K562 (cell line): ENCODE results near the gene SMAP2. TPM values are rescaled to one million over a fixed set of nuclear protein-coding genes. Genes with fewer than 3 reads are reported as not detected.

Experiments
- BCOR ChIP-seq: fragments of 450-650 bp; IDR thresholded peaks from 2 replicates; pipeline ENCODE4 v1.6.1; 2016
- BDP1 ChIP-seq: IDR thresholded peaks from 3 replicates; pipeline ENCODE4 v1.6.1; 2011; ENCODE audit not compliant: insufficient read length, insufficient read depth
- CBX3 ChIP-seq, 2 experiments: IDR thresholded peaks; 1 replicate in 1 of 2; 2 replicates in 1 of 2; pipeline ENCODE4 v1.6.1; 2012; ENCODE audit warnings: inconsistent platforms in 2 of 2, low read length in 2 of 2, borderline replicate concordance in 1 of 2, control low read depth in 1 of 2
- GTF3C2 ChIP-seq: IDR thresholded peaks from 3 replicates; pipeline ENCODE4 v1.6.1; 2011; ENCODE audit warnings: borderline replicate concordance, mild to moderate bottlenecking, moderate library complexity; ENCODE audit not compliant: insufficient read length; ENCODE audit errors: extremely low read depth
- HDAC3 ChIP-seq: fragments of 450-650 bp; IDR thresholded peaks from 2 replicates; pipeline ENCODE4 v1.6.1; 2018; ENCODE audit warnings: borderline replicate concordance, mild to moderate bottlenecking, moderate library complexity; ENCODE audit not compliant: partially characterized antibody
- JUNB ChIP-seq: fragments of 450-650 bp; formaldehyde crosslinking; conservative IDR thresholded peaks from 2 replicates; pipeline ENCODE4 v1.4.0; 2020; ENCODE audit warnings: mild to moderate bottlenecking
- SAFB2 ChIP-seq: fragments of 200-400 bp; formaldehyde crosslinking; IDR thresholded peaks from 2 replicates; pipeline ENCODE4 v1.6.1; 2018; ENCODE audit warnings: borderline replicate concordance, low read length, low read depth, moderate library complexity; ENCODE audit not compliant: severe bottlenecking
- TCF7 ChIP-seq: sonication (generic); IDR thresholded peaks from 2 replicates; pipeline ENCODE4 v1.6.1; 2016; ENCODE audit warnings: antibody characterized with exemption, borderline replicate concordance
- TRIM24 ChIP-seq, 2 experiments: fragments of 450-650 bp; IDR thresholded peaks; 2 replicates each; pipeline ENCODE4 v1.6.1; 2016
- ZNF121 ChIP-seq: sonication (generic); formaldehyde crosslinking; conservative IDR thresholded peaks from 2 replicates; pipeline ENCODE4 v1.8.0; 2022; ENCODE audit warnings: missing genetic modification reagents
- ZNF717 ChIP-seq: fragments of 250-450 bp; sonication (Bioruptor Pico); IDR thresholded peaks from 2 replicates; pipeline ENCODE4 v1.5.0; 2021
- ZNF766 ChIP-seq: fragments of 200-800 bp; sonication (Bioruptor generic); conservative IDR thresholded peaks from 2 replicates; pipeline ENCODE4 v1.6.1; 2016; ENCODE audit warnings: missing genetic modification characterization, missing compliant biosample characterization
- polyA plus RNA-seq, 8 experiments: library from polyadenylated mRNA; depleted of rRNA in 4 of 8; stranded (reverse) in 5 of 8; unstranded in 3 of 8; fragments of >200 nt; fragmentation: Nextera tagmentation in 2 of 8; fragmentation: Illumina TruSeq in 1 of 8; extraction: Ambion mirVana in 2 of 8; extraction: Trizol in 1 of 8; gene quantifications; 2 replicates each; pipeline versions ENCODE4 v1.2.1 to v1.2.3, GENCODE V29; 2011 to 2014; ENCODE audit warnings: inconsistent platforms in 1 of 8, missing spikeins in 1 of 8
- total RNA-seq, 7 experiments: library from RNA; depleted of rRNA in 6 of 7; stranded (reverse); fragments of >200 nt in 6 of 7; fragmentation: Illumina TruSeq in 2 of 7; extraction: Trizol in 2 of 7; gene quantifications; 2 replicates each; pipeline versions ENCODE4 v1.2.1 to v1.2.3, GENCODE V29; 2011 to 2021; ENCODE audit warnings: low replicate concordance in 1 of 7

The SMAP2 gene
- total and polyA plus RNA-seq, 9 of the 15 experiments (the other 6 are each of a cell fraction or from before 2014, with no cell fraction given): 38.7 to 212 (median 94.1) TPM

DNA sequence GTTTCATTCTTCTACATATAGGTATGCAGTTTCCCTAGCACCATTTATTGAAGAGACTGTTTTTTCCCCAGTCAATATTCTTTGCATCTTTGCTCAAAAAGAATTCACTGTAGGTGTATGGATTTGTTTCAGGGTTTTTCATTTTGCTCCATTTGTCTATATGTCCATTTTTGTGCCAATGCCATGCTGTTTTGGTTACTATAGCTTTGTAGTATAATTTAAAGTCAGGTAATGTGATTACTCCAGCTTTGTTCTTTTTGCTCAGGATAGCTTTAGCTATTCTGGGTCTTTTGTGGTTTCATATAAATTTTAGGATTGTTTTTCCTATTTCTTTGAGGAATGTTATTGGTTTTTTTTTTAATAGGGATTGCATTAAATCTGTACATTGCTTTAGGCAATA is 15.9 kb upstream of the SMAP2 start (continued):
- TF ChIP-seq HDAC3 (no peak), ZNF717 (CRISPR knock-in tag) (no peak), TRIM24 (IDR thresholded peaks at IDR 0.05) (peak in 1 of 2 experiments; percentile 60; a peak in 1 of 4 replicates), ZNF121 (CRISPR knock-in tag) (no peak), BDP1 (no peak), CBX3 (IDR thresholded peaks at IDR 0.05; ENCODE audit: borderline replicate concordance in 1 of 2, low read length in 2 of 2) (peak in 1 of 2 experiments; percentile 84; a peak in 1 of 3 replicates), BCOR (peak; percentile 96), TCF7 (no peak), ZNF766 (CRISPR knock-in tag) (no peak), JUNB (no peak), SAFB2 (no peak), GTF3C2 (no peak)
